Measurements from ENCODE around the gene TSEN15. TPM values are rescaled to one million over a fixed set of nuclear protein-coding genes. Genes with fewer than 3 reads are reported as not detected.

Gene TSEN15
- 24.8 and 27.3 TPM in 2 replicates for total RNA-seq

DNA sequence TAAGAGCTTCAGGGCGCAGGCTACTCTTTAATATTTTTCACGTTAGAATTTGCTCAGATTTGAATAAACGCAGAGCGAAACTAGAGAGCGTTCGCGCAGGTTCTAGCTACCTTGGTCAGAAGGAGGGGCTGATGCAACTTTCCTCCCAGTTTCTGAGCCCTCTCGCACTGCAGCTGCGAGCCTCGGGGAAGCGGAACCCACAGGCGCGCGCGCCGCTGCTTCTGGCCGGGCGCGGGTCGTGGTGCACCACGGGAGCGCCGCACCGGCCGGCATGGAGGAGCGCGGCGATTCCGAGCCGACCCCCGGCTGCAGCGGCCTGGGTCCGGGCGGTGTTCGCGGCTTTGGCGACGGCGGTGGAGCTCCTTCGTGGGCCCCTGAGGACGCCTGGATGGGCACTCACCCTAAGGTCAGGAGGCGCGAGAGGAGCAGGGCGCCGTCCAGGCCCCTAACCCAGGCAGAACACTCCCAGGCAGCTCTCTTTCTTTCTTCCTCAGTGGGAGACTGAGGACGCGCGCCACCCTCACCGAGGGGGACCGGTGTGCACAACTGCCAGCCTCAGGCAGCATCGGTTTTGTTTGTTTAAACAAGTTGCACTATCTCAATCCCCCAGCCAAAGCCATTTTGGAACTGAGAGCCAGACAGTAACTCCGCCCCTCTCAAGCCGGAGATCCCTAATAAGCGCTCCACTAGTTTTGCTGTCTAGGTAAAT lies at the start of gene TSEN15:
TSS of gene TSEN15 (plus strand) at position 246 of the 709 bp plus-strand sequence. CDS start at position 272, 26 bp downstream.

Other genes starting within 250 kb of the TSEN15 start
- 26.5 and 36.4 TPM in 2 replicates for gene RGL1, start 246.6 kb upstream of the TSEN15 start, total RNA-seq
- gene COLGALT2, start 14.0 kb upstream of the TSEN15 start, total RNA-seq, result 1.2 and 1.9 TPM in 2 replicates

Measured in smooth muscle cell of the pulmonary artery (primary cell).